Esophagus muscularis mucosa (tissue), 4 donors: Measurements from ENCODE around the gene CYP46A1. TPM values are rescaled to one million over a fixed set of nuclear protein-coding genes. Genes with fewer than 3 reads are reported as not detected.
A peak's percentile ranks its signal among the peaks of the same experiment; 100 is the strongest.

ENCODE experiments used
- DNase-seq: peaks from one replicate; pipeline ENCODE4 v3.0.0-alpha.2; 2017; ENCODE audit errors: extremely low spot score
- H3K27ac ChIP-seq, 4 donors: fragments of 200-600 bp; sonication (generic); replicated peaks in 1 of 4; 1 replicate in 3 of 4; 2 replicates in 1 of 4; pipeline ENCODE4 v1.5.1; 2016 to 2019; ENCODE audit warnings: mild to moderate bottlenecking in 1 of 4
- H3K27me3 ChIP-seq, 4 donors: fragments of 200-600 bp; sonication (generic); one replicate each; pipeline versions ENCODE4 v1.5.1 to v1.6.0; 2016 to 2019
- H3K36me3 ChIP-seq, 4 donors: fragments of 200-600 bp; sonication (generic); one replicate each; pipeline ENCODE4 v1.5.1; 2016 to 2019
- H3K4me1 ChIP-seq, 4 donors: fragments of 200-600 bp; sonication (generic); one replicate each; pipeline ENCODE4 v1.5.1; 2016 to 2019
- H3K4me3 ChIP-seq, 4 donors: fragments of 200-600 bp; sonication (generic); 1 replicate in 2 of 4; 2 replicates in 2 of 4; pipeline ENCODE4 v1.5.1; 2016 to 2019; ENCODE audit warnings: mild to moderate bottlenecking in 4 of 4, moderate library complexity in 1 of 4
- H3K9me3 ChIP-seq, 4 donors: fragments of 200-600 bp; sonication (generic); 1 replicate in 3 of 4; 2 replicates in 1 of 4; pipeline ENCODE4 v1.5.1; 2016 to 2019
- CTCF ChIP-seq, 3 experiments: fragments of 200-600 bp in 2 of 3; fragments of 450-650 bp in 1 of 3; sonication (generic) in 2 of 3; IDR thresholded peaks; one replicate each; pipeline ENCODE4 v1.5.1; 2017 to 2019; ENCODE audit warnings: antibody characterized with exemption in 3 of 3, mild to moderate bottlenecking in 2 of 3, moderate library complexity in 1 of 3
- EP300 ChIP-seq: sonication (generic); formaldehyde crosslinking; IDR thresholded peaks from one replicate; pipeline ENCODE4 v1.6.1; 2017; ENCODE audit warnings: antibody characterized with exemption
- POLR2A ChIP-seq: fragments of 450-650 bp; IDR thresholded peaks from one replicate; pipeline ENCODE4 v1.6.1; 2017; ENCODE audit warnings: antibody characterized with exemption, moderate library complexity, mild to moderate bottlenecking, low read depth
- POLR2AphosphoS5 ChIP-seq, 2 donors: sonication (generic); formaldehyde crosslinking; IDR thresholded peaks; one replicate each; pipeline ENCODE4 v1.6.1; 2017; ENCODE audit warnings: antibody characterized with exemption in 2 of 2
- WGBS: methylation state at CpG from one replicate; pipeline ENCODE4 v1.1.5; 2018; 5-methylcytosine and 5-hydroxymethylcytosine counted together
- intact Hi-C: fragments of 100-400 bp; cut with DNase I; formaldehyde crosslinking; loops from one replicate; pipeline ENCODE4 v1.15.1; 2023
- total RNA-seq, 4 donors: library from RNA; depleted of rRNA; stranded (reverse); fragments of >200 nt; gene quantifications; one replicate each; pipeline versions ENCODE4 v1.1.0 to v1.2.1, GENCODE V29; 2016

Gene CYP46A1
- total RNA-seq, 4 donors from 2014 or later, result 1.2 to 2.5 (median 1.9) TPM

GRCh38 chr14:99745307-99745951, 61.3 kb downstream of the CYP46A1 start:
- Histone ChIP-seq H3K36me3 (no peaks in the 10 kb centered on the region), H3K4me3 (no peak overlapping the region), H3K4me1 (peaks cover 75 to 93% (median 84%) of the 10 kb centered on the region in 4 donors), H3K27ac (peak overlapping the region; percentile 77 to 91 (median 84)), H3K9me3 (no peaks in the 10 kb centered on the region), H3K27me3 (no peaks in the 10 kb centered on the region)
- 35% methylated on average over 10 of the region's 10 CpGs for WGBS
- intact Hi-C loops, result no loop called here
- DNase-seq, result no peak
- peak; percentile 28 to 53 for TF ChIP-seq POLR2AphosphoS5 (IDR thresholded peaks at IDR 0.05)
- TF ChIP-seq POLR2A, result no peak

- Histone ChIP-seq H3K27me3 (no peaks in the 10 kb centered on the region), H3K4me3 (no peak overlapping the region), H3K9me3 (no peaks in the 10 kb centered on the region), H3K36me3 (no peaks in the 10 kb centered on the region), H3K4me1 (peaks cover 71 to 93% (median 84%) of the 10 kb centered on the region in 4 donors), H3K27ac (peak overlapping the region; percentile 77 to 91 (median 84))
- TF ChIP-seq CTCF (IDR thresholded peaks at IDR 0.05) (no peak), POLR2AphosphoS5 (IDR thresholded peaks at IDR 0.05) (no peak), EP300 (no peak), POLR2A (no peak)
- intact Hi-C loops, result no loop called here
- DNase-seq, result no peak
- WGBS, result 83% methylated on average over 7 of the region's 7 CpGs
Observed at GRCh38 chr14:99747167-99747566, 63.1 kb downstream of the CYP46A1 start.

- Histone ChIP-seq H3K9me3 (no peaks in the 10 kb centered on the region), H3K27me3 (no peaks in the 10 kb centered on the region), H3K4me1 (peaks cover 73 to 93% (median 85%) of the 10 kb centered on the region in 4 donors), H3K4me3 (no peak overlapping the region), H3K27ac (peak overlapping the region; percentile 77 to 91 (median 84)), H3K36me3 (no peaks in the 10 kb centered on the region)
- 84% methylated on average over 11 of the region's 22 CpGs for WGBS
- TF ChIP-seq EP300 (no peak), POLR2A (no peak), CTCF (IDR thresholded peaks at IDR 0.05) (no peak), POLR2AphosphoS5 (IDR thresholded peaks at IDR 0.05) (no peak)
- intact Hi-C loops, result no loop called here
- DNase-seq, result no peak
Observed at GRCh38 chr14:99747582-99748330, 63.7 kb downstream of the CYP46A1 start.

GRCh38 chr14:99748529-99748928, 64.4 kb downstream of the CYP46A1 start:
- DNase-seq, result no peak
- Histone ChIP-seq H3K36me3 (no peaks in the 10 kb centered on the region), H3K4me3 (no peak overlapping the region), H3K9me3 (no peaks in the 10 kb centered on the region), H3K27ac (peak overlapping the region; percentile 77 to 91 (median 86)), H3K4me1 (peaks cover 76 to 95% (median 91%) of the 10 kb centered on the region in 4 donors), H3K27me3 (no peaks in the 10 kb centered on the region)
- TF ChIP-seq POLR2A, result no peak
- TF ChIP-seq POLR2AphosphoS5 (IDR thresholded peaks at IDR 0.05), result no peak
- TF ChIP-seq CTCF (IDR thresholded peaks at IDR 0.05), result no peak
- TF ChIP-seq EP300, result no peak
- WGBS, result 85% methylated on average over 9 of the region's 9 CpGs
- intact Hi-C loops, result no loop called here

- DNase-seq, result no peak
- H3K9me3 ChIP-seq, result no peaks in the 10 kb centered on the region
- H3K4me3 ChIP-seq, result no peak overlapping the region
- intact Hi-C loops, result no loop called here
- H3K36me3 ChIP-seq, result no peaks in the 10 kb centered on the region
- H3K4me1 ChIP-seq, result peaks cover 82 to 97% (median 96%) of the 10 kb centered on the region in 4 donors
- 84% methylated on average over 13 of the region's 13 CpGs for WGBS
- peak overlapping the region; percentile 82 to 87 (median 84) for H3K27ac ChIP-seq
- TF ChIP-seq EP300 (no peak), CTCF (IDR thresholded peaks at IDR 0.05) (peak in 1 of 3 experiments; percentile 30)
- no peaks in the 10 kb centered on the region for H3K27me3 ChIP-seq
Observed at GRCh38 chr14:99749142-99749541, 65.0 kb downstream of the CYP46A1 start.
